ENCODE results near the gene FXR1. TPM values are rescaled to one million over a fixed set of nuclear protein-coding genes. Genes with fewer than 3 reads are reported as not detected.

The FXR1 gene
- total RNA-seq, 1 experiment from 2014 or later, result 245 TPM

DNA sequence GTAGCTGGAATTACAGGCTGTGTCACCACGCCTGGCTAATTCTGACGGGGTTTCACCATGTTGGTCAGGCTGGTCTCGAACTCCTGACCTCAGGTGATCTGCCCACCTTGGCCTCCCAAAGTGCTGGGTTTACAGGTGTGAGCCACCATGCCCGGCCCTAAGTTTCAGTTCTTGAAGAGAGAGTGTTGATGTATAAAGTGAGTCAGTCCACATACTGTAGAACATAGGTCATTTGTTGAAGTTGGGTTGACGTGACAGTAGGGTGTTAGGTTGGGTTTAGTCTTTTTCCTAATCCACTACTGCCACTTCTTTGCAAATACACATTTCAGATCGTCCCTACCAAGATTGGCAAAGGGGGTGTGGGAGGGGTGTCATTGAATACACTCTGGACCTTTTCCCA, 61.8 kb downstream of the FXR1 start:
- ATAC-seq (no peak), DNase-seq (ENCODE audit: low spot score) (no peak)
- POLR2A ChIA-PET, result interaction anchor here (0.7 kb wide), 1 partner anchor 28 kb away, joined by 4 read pairs; no protein-coding TSS in a partner anchor
- Mint-ChIP-seq H3K27me3 (ENCODE audit: low read depth) (no peaks in the 10 kb centered on the region), H3K9me3 (no peaks in the 10 kb centered on the region), H3K27ac (no peak overlapping the region; the same call in 1 of the 2 replicates), H3K36me3 (peaks cover 48% of the 10 kb centered on the region), H3K4me3 (no peak overlapping the region), H3K4me1 (no peaks in the 10 kb centered on the region)
- TF ChIP-seq, protein P1, sequence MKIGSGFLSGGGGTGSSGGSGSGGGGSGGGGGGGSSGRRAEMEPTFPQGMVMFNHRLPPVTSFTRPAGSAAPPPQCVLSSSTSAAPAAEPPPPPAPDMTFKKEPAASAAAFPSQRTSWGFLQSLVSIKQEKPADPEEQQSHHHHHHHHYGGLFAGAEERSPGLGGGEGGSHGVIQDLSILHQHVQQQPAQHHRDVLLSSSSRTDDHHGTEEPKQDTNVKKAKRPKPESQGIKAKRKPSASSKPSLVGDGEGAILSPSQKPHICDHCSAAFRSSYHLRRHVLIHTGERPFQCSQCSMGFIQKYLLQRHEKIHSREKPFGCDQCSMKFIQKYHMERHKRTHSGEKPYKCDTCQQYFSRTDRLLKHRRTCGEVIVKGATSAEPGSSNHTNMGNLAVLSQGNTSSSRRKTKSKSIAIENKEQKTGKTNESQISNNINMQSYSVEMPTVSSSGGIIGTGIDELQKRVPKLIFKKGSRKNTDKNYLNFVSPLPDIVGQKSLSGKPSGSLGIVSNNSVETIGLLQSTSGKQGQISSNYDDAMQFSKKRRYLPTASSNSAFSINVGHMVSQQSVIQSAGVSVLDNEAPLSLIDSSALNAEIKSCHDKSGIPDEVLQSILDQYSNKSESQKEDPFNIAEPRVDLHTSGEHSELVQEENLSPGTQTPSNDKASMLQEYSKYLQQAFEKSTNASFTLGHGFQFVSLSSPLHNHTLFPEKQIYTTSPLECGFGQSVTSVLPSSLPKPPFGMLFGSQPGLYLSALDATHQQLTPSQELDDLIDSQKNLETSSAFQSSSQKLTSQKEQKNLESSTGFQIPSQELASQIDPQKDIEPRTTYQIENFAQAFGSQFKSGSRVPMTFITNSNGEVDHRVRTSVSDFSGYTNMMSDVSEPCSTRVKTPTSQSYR (CRISPR knock-in tag; IDR thresholded peaks at IDR 0.05), result no peak
- no peak for TF ChIP-seq OVOL2 (CRISPR knock-in tag; IDR thresholded peaks at IDR 0.05; ENCODE audit: borderline replicate concordance)
- TF ChIP-seq, protein P2, sequence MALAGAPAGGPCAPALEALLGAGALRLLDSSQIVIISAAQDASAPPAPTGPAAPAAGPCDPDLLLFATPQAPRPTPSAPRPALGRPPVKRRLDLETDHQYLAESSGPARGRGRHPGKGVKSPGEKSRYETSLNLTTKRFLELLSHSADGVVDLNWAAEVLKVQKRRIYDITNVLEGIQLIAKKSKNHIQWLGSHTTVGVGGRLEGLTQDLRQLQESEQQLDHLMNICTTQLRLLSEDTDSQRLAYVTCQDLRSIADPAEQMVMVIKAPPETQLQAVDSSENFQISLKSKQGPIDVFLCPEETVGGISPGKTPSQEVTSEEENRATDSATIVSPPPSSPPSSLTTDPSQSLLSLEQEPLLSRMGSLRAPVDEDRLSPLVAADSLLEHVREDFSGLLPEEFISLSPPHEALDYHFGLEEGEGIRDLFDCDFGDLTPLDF (CRISPR knock-in tag; IDR thresholded peaks at IDR 0.05), result no peak
- TF ChIP-seq ELF4 (CRISPR knock-in tag; IDR thresholded peaks at IDR 0.05; ENCODE audit: low read depth), result no peak
- TF ChIP-seq CREM (CRISPR knock-in tag; IDR thresholded peaks at IDR 0.05), result no peak
- TF ChIP-seq NR2C2 (CRISPR knock-in tag; IDR thresholded peaks at IDR 0.05), result no peak
- no peak for TF ChIP-seq ZNF671 (CRISPR knock-in tag; IDR thresholded peaks at IDR 0.05)
- no peak for TF ChIP-seq CREB1 (CRISPR knock-in tag; IDR thresholded peaks at IDR 0.05)
- no peak for TF ChIP-seq ZNF121 (CRISPR knock-in tag; IDR thresholded peaks at IDR 0.05)
- TF ChIP-seq, protein P3, sequence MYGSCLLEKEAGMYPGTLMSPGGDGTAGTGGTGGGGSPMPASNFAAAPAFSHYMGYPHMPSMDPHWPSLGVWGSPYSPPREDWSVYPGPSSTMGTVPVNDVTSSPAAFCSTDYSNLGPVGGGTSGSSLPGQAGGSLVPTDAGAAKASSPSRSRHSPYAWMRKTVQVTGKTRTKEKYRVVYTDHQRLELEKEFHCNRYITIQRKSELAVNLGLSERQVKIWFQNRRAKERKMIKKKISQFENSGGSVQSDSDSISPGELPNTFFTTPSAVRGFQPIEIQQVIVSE (CRISPR knock-in tag; IDR thresholded peaks at IDR 0.05; ENCODE audit: borderline replicate concordance), result no peak
- TF ChIP-seq, protein P4, sequence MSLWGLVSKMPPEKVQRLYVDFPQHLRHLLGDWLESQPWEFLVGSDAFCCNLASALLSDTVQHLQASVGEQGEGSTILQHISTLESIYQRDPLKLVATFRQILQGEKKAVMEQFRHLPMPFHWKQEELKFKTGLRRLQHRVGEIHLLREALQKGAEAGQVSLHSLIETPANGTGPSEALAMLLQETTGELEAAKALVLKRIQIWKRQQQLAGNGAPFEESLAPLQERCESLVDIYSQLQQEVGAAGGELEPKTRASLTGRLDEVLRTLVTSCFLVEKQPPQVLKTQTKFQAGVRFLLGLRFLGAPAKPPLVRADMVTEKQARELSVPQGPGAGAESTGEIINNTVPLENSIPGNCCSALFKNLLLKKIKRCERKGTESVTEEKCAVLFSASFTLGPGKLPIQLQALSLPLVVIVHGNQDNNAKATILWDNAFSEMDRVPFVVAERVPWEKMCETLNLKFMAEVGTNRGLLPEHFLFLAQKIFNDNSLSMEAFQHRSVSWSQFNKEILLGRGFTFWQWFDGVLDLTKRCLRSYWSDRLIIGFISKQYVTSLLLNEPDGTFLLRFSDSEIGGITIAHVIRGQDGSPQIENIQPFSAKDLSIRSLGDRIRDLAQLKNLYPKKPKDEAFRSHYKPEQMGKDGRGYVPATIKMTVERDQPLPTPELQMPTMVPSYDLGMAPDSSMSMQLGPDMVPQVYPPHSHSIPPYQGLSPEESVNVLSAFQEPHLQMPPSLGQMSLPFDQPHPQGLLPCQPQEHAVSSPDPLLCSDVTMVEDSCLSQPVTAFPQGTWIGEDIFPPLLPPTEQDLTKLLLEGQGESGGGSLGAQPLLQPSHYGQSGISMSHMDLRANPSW (CRISPR knock-in tag; conservative IDR thresholded peaks at IDR 0.05; ENCODE audit: low read depth), result no peak
- CTCF ChIA-PET, result no interaction called here

DNA sequence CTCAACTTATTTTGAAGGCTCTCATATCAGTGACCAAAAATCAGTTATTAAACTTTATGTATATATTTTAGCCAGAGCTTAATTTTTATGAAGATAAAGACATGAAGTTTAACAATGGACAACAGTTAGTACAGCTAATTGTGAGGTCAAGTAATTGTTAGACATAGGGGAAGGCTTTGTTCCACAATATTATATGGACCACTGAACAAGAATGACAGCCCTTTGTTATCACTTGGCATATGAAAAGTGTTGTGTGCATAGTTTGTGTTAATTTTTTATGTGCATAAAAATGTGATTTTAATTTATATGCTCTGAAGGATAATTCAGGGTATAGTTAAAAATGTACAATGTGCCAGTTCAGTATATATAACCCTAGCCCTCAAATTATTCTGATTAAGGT, 65.0 kb downstream of the FXR1 start:
- H3K4me1 Mint-ChIP-seq, result peaks cover 9% of the 10 kb centered on the region
- ChIA-PET CTCF (no interaction called here), POLR2A (no interaction called here)
- no peaks in the 10 kb centered on the region for H3K27me3 Mint-ChIP-seq (ENCODE audit: low read depth)
- ATAC-seq, result no peak
- no peak overlapping the region for H3K4me3 Mint-ChIP-seq
- no peak for DNase-seq (ENCODE audit: low spot score)
- H3K27ac Mint-ChIP-seq, result no peak overlapping the region
- H3K36me3 Mint-ChIP-seq, result peaks cover 26% of the 10 kb centered on the region
- no peaks in the 10 kb centered on the region for H3K9me3 Mint-ChIP-seq
- TF ChIP-seq, protein P5, sequence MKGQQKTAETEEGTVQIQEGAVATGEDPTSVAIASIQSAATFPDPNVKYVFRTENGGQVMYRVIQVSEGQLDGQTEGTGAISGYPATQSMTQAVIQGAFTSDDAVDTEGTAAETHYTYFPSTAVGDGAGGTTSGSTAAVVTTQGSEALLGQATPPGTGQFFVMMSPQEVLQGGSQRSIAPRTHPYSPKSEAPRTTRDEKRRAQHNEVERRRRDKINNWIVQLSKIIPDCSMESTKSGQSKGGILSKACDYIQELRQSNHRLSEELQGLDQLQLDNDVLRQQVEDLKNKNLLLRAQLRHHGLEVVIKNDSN (CRISPR knock-in tag; IDR thresholded peaks at IDR 0.05), result no peak
- no peak for TF ChIP-seq ZBTB21 (CRISPR knock-in tag; IDR thresholded peaks at IDR 0.05; ENCODE audit: borderline replicate concordance)
- TF ChIP-seq EMX1 (CRISPR knock-in tag; IDR thresholded peaks at IDR 0.05), result peak; percentile 36; the same call in 1 of the 2 replicates

DNA sequence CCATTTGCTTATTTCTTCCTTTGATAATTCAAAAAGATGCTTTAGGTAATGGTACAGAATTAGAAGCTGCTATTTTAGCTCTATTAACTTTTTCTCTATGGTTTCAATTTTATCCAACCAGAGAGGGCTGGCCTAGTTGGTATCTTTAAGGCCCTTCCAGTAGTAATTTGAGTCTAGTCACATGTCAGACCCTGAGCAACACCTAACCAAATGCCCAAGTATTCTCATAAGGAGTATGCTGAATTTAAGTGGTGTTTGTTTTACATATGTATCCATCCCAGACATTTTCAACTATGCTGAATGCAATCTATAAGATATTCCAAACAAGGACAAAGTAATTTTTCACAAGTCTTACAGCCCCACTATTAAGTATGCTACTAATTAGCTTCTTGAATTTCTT, 67.5 kb downstream of the FXR1 start:
- Mint-ChIP-seq H3K36me3 (peaks cover 22% of the 10 kb centered on the region), H3K4me1 (peaks cover 9% of the 10 kb centered on the region), H3K9me3 (no peaks in the 10 kb centered on the region), H3K4me3 (no peak overlapping the region), H3K27ac (peak overlapping the region; percentile 21; the same call in 1 of the 2 replicates), H3K27me3 (ENCODE audit: low read depth) (no peaks in the 10 kb centered on the region)
- ChIA-PET POLR2A (interaction anchor here (1.7 kb wide), 1 partner anchor 9 kb away, joined by 5 read pairs; the partner anchor contains the start of gene DNAJC19), CTCF (interaction anchor here (0.9 to 1.3 kb wide), 3 partner anchors 9 to 175 kb away, joined by 3 to 4 read pairs (median 3); partner anchors contain the start of gene DNAJC19)
- TF ChIP-seq KAT7 (CRISPR knock-in tag; IDR thresholded peaks at IDR 0.05; ENCODE audit: borderline replicate concordance) (no peak), ZNF416 (CRISPR knock-in tag; IDR thresholded peaks at IDR 0.05) (no peak)
- TF ChIP-seq, protein P1 (CRISPR knock-in tag; IDR thresholded peaks at IDR 0.05), result no peak
- TF ChIP-seq, protein P6, sequence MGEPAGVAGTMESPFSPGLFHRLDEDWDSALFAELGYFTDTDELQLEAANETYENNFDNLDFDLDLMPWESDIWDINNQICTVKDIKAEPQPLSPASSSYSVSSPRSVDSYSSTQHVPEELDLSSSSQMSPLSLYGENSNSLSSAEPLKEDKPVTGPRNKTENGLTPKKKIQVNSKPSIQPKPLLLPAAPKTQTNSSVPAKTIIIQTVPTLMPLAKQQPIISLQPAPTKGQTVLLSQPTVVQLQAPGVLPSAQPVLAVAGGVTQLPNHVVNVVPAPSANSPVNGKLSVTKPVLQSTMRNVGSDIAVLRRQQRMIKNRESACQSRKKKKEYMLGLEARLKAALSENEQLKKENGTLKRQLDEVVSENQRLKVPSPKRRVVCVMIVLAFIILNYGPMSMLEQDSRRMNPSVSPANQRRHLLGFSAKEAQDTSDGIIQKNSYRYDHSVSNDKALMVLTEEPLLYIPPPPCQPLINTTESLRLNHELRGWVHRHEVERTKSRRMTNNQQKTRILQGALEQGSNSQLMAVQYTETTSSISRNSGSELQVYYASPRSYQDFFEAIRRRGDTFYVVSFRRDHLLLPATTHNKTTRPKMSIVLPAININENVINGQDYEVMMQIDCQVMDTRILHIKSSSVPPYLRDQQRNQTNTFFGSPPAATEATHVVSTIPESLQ (CRISPR knock-in tag; IDR thresholded peaks at IDR 0.05), result no peak
- no peak for DNase-seq (ENCODE audit: low spot score)
- ATAC-seq, result no peak
